Osteoblast (primary cell): ENCODE results near the gene TPO. TPM values are rescaled to one million over a fixed set of nuclear protein-coding genes. Genes with fewer than 3 reads are reported as not detected.

Source experiments
- DNase-seq: peaks from one replicate; pipeline ENCODE4 v3.0.0; 2011; ENCODE audit warnings: low spot score, mixed read lengths; ENCODE audit not compliant: insufficient read length; ENCODE audit errors: missing footprints
- H2AFZ ChIP-seq: 2 replicates; pipeline ENCODE4 v1.6.0; 2011; ENCODE audit warnings: mild to moderate bottlenecking, low read length
- H3K27ac ChIP-seq: 2 replicates; pipeline ENCODE4 v1.5.1; 2011; ENCODE audit warnings: mild to moderate bottlenecking, low read depth, low read length, moderate library complexity
- H3K27me3 ChIP-seq: 2 replicates; pipeline ENCODE4 v1.6.0; 2012; ENCODE audit warnings: mild to moderate bottlenecking, control low read depth, inconsistent platforms, low read length, moderate library complexity; ENCODE audit not compliant: insufficient read depth
- H3K36me3 ChIP-seq: 2 replicates; pipeline ENCODE4 v1.5.1; 2011; ENCODE audit warnings: mild to moderate bottlenecking, low read length, control low read depth, moderate library complexity; ENCODE audit not compliant: insufficient read depth
- H3K4me1 ChIP-seq: 2 replicates; pipeline ENCODE4 v1.5.1; 2011; ENCODE audit warnings: mild to moderate bottlenecking, low read length, control low read depth, moderate library complexity; ENCODE audit not compliant: insufficient read depth
- H3K4me2 ChIP-seq: 2 replicates; pipeline ENCODE4 v1.6.0; 2011; ENCODE audit warnings: mild to moderate bottlenecking, low read length; ENCODE audit not compliant: insufficient read depth
- H3K4me3 ChIP-seq: fragments of 200-600 bp; sonication (generic); 3 replicates; pipeline ENCODE4 v1.5.1; 2012; ENCODE audit warnings: mild to moderate bottlenecking, low read length, inconsistent platforms; ENCODE audit not compliant: insufficient read depth
- H3K79me2 ChIP-seq: 2 replicates; pipeline ENCODE4 v1.6.0; 2012; ENCODE audit warnings: mild to moderate bottlenecking, low read length, control low read depth, inconsistent platforms; ENCODE audit not compliant: insufficient read depth
- H3K9me3 ChIP-seq: 2 replicates; pipeline ENCODE4 v1.5.1; 2011; ENCODE audit warnings: low read depth, low read length, control low read depth
- H4K20me1 ChIP-seq: 2 replicates; pipeline ENCODE4 v1.6.0; 2012; ENCODE audit warnings: mild to moderate bottlenecking, low read length, control low read depth; ENCODE audit not compliant: insufficient read depth
- CTCF ChIP-seq: IDR thresholded peaks from 2 replicates; pipeline ENCODE4 v1.5.1; 2011; ENCODE audit warnings: mild to moderate bottlenecking, low read depth, low read length, moderate library complexity; ENCODE audit errors: extremely low read depth
- total RNA-seq: library from RNA; depleted of rRNA; stranded (reverse); fragments of >200 nt; gene quantifications from 2 replicates; pipeline ENCODE4 v1.2.3, GENCODE V29; 2012

The TPO gene
- total RNA-seq, 1 donor = not detected

- H4K20me1 ChIP-seq = no peaks in the 10 kb centered on the region
- no peak overlapping the region for H3K4me3 ChIP-seq
- no peak for TF ChIP-seq CTCF
- H3K27ac ChIP-seq = no peak overlapping the region
- DNase-seq = no peak
- H3K4me1 ChIP-seq = no peaks in the 10 kb centered on the region
- no peak overlapping the region for H3K4me2 ChIP-seq
- no peaks in the 10 kb centered on the region for H3K27me3 ChIP-seq
- no peaks in the 10 kb centered on the region for H3K79me2 ChIP-seq
- H3K36me3 ChIP-seq = no peaks in the 10 kb centered on the region
- no peak overlapping the region for H2AFZ ChIP-seq
- no peaks in the 10 kb centered on the region for H3K9me3 ChIP-seq
Measured at GRCh38 chr2:1370461-1370860, 42.8 kb upstream of the TPO start.

GRCh38 chr2:1371082-1371481 lies 42.2 kb upstream of the TPO start:
- Histone ChIP-seq H3K4me3 (no peak overlapping the region), H3K36me3 (no peaks in the 10 kb centered on the region), H4K20me1 (no peaks in the 10 kb centered on the region), H3K9me3 (no peaks in the 10 kb centered on the region), H3K27me3 (no peaks in the 10 kb centered on the region), H2AFZ (no peak overlapping the region), H3K27ac (no peak overlapping the region), H3K4me1 (no peaks in the 10 kb centered on the region), H3K4me2 (no peak overlapping the region), H3K79me2 (no peaks in the 10 kb centered on the region)
- TF ChIP-seq CTCF = no peak
- DNase-seq = no peak

- no peaks in the 10 kb centered on the region for H3K9me3 ChIP-seq
- no peak overlapping the region for H3K4me3 ChIP-seq
- no peaks in the 10 kb centered on the region for H3K4me1 ChIP-seq
- H3K27me3 ChIP-seq = no peaks in the 10 kb centered on the region
- no peaks in the 10 kb centered on the region for H4K20me1 ChIP-seq
- H3K79me2 ChIP-seq = no peaks in the 10 kb centered on the region
- no peak for TF ChIP-seq CTCF
- H3K4me2 ChIP-seq = no peak overlapping the region
- no peak overlapping the region for H3K27ac ChIP-seq
- H2AFZ ChIP-seq = no peak overlapping the region
- no peaks in the 10 kb centered on the region for H3K36me3 ChIP-seq
- DNase-seq = no peak
Measured at GRCh38 chr2:1373830-1374229, 39.4 kb upstream of the TPO start.

- Histone ChIP-seq H4K20me1 (no peaks in the 10 kb centered on the region), H3K4me2 (no peak overlapping the region), H3K36me3 (no peaks in the 10 kb centered on the region), H3K27me3 (no peaks in the 10 kb centered on the region), H3K4me1 (no peaks in the 10 kb centered on the region), H3K27ac (no peak overlapping the region), H3K9me3 (no peaks in the 10 kb centered on the region), H2AFZ (no peak overlapping the region), H3K79me2 (no peaks in the 10 kb centered on the region), H3K4me3 (no peak overlapping the region)
- DNase-seq = no peak
- no peak for TF ChIP-seq CTCF
Measured at GRCh38 chr2:1374287-1374686, 39.0 kb upstream of the TPO start.
